BJ (cell line): Measurements from ENCODE around the gene DDHD1. TPM values are rescaled to one million over a fixed set of nuclear protein-coding genes. Genes with fewer than 3 reads are reported as not detected.

Experiments used
- CTCF ChIA-PET: fragments of 350-600 bp; formaldehyde crosslinking; extraction: SDS; loops from one replicate; lab custom pipeline; 2021; ENCODE audit warnings: antibody characterized with exemption, inconsistent platforms; lab: Yijun Ruan, JAX
- POLR2A ChIA-PET: fragments of 300-600 bp; sonication (Branson Sonifier 250); formaldehyde crosslinking; extraction: SDS; loops from one replicate; lab custom pipeline; 2021; ENCODE audit warnings: antibody characterized with exemption; lab: Charles Lee
- DNase-seq: peaks from one replicate; pipeline ENCODE4 v3.0.0-alpha.2; 2011; ENCODE audit warnings: low read depth
- H3K27me3 ChIP-seq: 2 replicates; pipeline ENCODE4 v1.6.0; 2011; ENCODE audit warnings: low read length; ENCODE audit not compliant: control insufficient read depth, insufficient read depth
- H3K36me3 ChIP-seq: 2 replicates; pipeline ENCODE4 v1.5.1; 2011; ENCODE audit warnings: low read length; ENCODE audit not compliant: control insufficient read depth, insufficient read depth
- H3K4me3 ChIP-seq: 2 replicates; pipeline ENCODE4 v1.5.1; 2011; ENCODE audit warnings: low read depth, mild to moderate bottlenecking, control low read depth, low read length
- polyA plus RNA-seq: library from polyadenylated mRNA; depleted of rRNA; stranded (reverse); fragments of >200 nt; gene quantifications from 2 replicates; pipeline ENCODE4 v1.2.3, GENCODE V29; 2011; rRNA removed
- small RNA-seq: library from RNA; depleted of rRNA; stranded (forward); fragments of <200 nt; gene quantifications from one replicate; pipeline ENCODE3, GENCODE V24; 2012; ENCODE audit warnings: low replicate concordance, low read depth; ENCODE audit not compliant: insufficient read length
- TF ChIP-seq, protein P1 (sequence below): IDR thresholded peaks from 2 replicates; pipeline ENCODE4 v1.5.1; 2011; ENCODE audit warnings: low read depth, mild to moderate bottlenecking, control low read depth, inconsistent platforms, low read length, moderate library complexity; ENCODE audit not compliant: insufficient read depth

The DDHD1 gene
- polyA plus RNA-seq, 1 experiment, result 4.1 TPM

DNA sequence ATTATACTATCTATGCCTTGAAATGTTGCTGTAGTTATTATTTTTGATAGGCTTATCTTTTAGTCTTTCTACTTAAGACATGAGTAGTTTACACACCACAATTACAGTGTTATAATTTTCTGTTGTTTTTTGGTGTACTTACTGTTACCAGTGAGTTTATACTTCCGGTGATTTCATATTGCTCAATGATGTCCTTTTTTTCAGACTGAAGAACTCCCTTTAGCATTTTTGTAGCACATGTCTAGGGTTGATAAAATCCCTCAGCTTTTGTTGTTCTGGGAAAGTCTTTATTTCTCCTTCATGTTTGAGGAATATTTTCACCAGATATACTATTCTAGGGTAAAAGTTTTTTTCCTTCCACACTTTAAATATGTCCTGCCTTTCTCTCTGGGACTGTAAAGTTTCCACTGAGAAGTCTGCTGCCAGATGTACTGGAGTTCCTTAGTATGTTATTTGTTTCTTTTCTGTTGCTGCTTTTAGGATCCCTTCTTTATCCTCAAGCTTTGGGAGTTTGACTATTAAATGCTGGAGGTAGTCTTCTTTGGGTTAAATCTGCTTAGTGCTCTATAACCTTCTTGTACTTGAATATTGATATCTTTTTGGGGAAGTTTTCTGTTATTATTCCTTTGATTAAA, 160.8 kb downstream of the DDHD1 start:
- Histone ChIP-seq H3K27me3 (no peaks in the 10 kb centered on the region), H3K36me3 (no peaks in the 10 kb centered on the region), H3K4me3 (no peak overlapping the region)
- CTCF ChIA-PET, result interaction anchor here (0.8 to 1.1 kb wide), 2 partner anchors 10 to 31 kb away, joined by 4 to 5 read pairs; no protein-coding TSS in a partner anchor
- TF ChIP-seq, protein P1, sequence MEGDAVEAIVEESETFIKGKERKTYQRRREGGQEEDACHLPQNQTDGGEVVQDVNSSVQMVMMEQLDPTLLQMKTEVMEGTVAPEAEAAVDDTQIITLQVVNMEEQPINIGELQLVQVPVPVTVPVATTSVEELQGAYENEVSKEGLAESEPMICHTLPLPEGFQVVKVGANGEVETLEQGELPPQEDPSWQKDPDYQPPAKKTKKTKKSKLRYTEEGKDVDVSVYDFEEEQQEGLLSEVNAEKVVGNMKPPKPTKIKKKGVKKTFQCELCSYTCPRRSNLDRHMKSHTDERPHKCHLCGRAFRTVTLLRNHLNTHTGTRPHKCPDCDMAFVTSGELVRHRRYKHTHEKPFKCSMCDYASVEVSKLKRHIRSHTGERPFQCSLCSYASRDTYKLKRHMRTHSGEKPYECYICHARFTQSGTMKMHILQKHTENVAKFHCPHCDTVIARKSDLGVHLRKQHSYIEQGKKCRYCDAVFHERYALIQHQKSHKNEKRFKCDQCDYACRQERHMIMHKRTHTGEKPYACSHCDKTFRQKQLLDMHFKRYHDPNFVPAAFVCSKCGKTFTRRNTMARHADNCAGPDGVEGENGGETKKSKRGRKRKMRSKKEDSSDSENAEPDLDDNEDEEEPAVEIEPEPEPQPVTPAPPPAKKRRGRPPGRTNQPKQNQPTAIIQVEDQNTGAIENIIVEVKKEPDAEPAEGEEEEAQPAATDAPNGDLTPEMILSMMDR, result no peak
- POLR2A ChIA-PET, result no interaction called here
- no peak for DNase-seq

DNA sequence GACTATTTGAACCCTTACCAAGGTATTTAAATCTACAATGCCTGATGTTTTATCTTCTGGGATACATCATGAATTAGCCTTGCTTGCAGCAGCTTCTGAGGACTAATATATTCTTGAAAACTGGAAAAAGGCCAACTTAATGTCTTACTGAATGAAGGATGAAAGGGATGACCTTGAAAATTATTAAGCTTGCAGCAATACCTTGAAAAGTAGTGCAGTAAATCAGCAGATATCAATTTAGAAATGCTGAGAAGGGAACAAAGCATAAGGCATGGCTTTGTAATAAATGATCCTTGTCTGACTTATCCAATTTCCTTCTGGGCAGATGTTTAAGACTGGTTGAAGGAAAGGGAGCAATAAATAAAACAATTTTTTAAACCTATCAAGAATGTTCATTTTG, 165.0 kb downstream of the DDHD1 start:
- ChIA-PET POLR2A (no interaction called here), CTCF (interaction anchor here (0.6 to 1.4 kb wide), 2 partner anchors 12 to 176 kb away, joined by 3 read pairs; no protein-coding TSS in a partner anchor)
- no peak for DNase-seq
- TF ChIP-seq, protein P1, result no peak
- Histone ChIP-seq H3K36me3 (no peaks in the 10 kb centered on the region), H3K27me3 (no peaks in the 10 kb centered on the region), H3K4me3 (no peak overlapping the region)

DNA sequence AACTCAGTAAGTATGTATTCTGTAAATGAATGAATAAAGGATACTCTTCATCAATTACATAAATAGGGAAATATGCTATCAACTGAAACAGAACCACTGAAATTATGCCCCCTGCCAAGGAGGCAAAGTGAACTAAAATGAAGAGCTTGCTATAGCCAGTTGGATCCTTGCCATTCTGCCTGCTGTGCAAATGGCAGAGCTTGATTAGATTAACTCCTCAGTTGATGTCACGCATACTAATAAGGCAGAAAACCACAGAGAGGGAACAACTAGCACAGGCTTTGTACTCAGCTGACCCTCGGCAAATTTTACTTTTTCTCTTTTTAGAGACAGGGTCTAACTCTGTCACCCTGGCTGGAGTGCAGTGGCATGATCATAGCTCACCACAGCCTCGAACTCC, 165.6 kb downstream of the DDHD1 start:
- ChIA-PET CTCF (interaction anchor here (0.6 to 1.4 kb wide), 2 partner anchors 11 to 175 kb away, joined by 3 read pairs; no protein-coding TSS in a partner anchor), POLR2A (no interaction called here)
- DNase-seq, result no peak
- TF ChIP-seq, protein P1, result no peak
- Histone ChIP-seq H3K4me3 (no peak overlapping the region), H3K27me3 (no peaks in the 10 kb centered on the region), H3K36me3 (no peaks in the 10 kb centered on the region)

DNA sequence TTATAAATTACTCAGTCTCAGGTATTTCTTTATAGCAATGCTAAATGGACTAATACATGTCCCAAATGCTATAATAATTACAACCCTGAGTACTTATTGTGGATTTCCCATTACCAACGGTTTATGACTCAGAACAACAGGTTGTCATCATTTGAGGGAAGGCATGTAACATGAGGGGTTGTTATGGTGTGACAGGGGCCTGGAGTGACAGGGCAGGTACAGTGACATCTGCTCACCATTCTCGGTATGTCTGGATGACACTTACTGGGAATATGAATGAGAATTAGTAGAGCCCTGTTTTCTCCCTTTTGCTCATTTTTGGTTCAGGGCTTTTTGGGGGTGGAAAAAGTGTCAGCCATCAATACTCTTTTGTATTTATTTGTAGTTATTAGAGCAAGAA, 166.1 kb downstream of the DDHD1 start:
- DNase-seq, result no peak
- TF ChIP-seq, protein P1, result no peak
- Histone ChIP-seq H3K4me3 (no peak overlapping the region), H3K36me3 (no peaks in the 10 kb centered on the region), H3K27me3 (no peaks in the 10 kb centered on the region)
- CTCF ChIA-PET, result no interaction called here
- POLR2A ChIA-PET, result no interaction called here

Small RNAs within 50 kb of the gene (small RNA-seq; reads per million reads assigned to genes)
- not detected for gene AL352979.1

Other genes starting within 250 kb of the DDHD1 start
- 275 and 393 TPM in 2 replicates for gene FERMT2, start 202.3 kb downstream of the DDHD1 start, polyA plus RNA-seq